Measurements from ENCODE around the gene TRIM41. TPM values are rescaled to one million over a fixed set of nuclear protein-coding genes. Genes with fewer than 3 reads are reported as not detected.

Gene TRIM41
- total and polyA plus RNA-seq, 9 of the 15 experiments (the other 6 are each of a cell fraction or from before 2014, with no cell fraction given) = 1.8 to 47.6 (median 20.9) TPM

DNA sequence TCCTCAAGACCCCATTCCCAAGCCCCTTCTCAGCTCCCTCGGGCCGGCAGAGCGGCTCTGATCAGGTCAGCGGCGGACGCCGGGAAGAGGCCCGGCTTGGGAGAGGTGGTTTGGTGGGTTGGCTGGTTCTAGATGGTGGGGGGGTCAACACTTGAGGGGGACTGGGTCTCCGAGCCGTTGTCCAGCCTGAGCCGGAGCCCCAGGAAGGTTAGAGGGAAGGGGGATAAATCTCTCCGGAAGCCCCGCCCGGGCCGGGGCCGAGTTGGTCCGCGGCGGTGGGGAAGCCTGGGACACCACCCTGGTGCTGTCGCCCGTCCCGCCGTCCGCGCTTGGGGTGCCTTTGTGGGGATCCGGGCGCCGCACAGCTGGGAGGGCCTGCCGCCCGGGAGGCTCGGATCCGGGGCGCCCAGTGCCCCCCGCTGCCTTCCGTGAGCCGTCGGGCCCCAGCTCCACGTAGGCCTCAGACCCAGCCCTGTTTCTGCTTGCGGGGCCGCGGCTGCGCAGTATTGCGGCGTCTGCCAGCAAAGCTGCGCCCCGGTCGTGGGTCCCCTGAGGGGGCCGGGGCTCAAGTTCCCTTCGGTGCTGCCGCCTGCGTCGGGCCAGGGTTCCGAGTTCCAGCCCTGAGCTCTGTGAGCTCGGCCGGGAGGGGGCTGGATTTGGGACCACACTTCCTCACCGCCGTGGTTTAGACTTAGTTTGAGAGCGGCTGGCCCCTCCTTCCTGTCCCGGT lies 38.4 kb downstream of the TRIM41 start (continued):
- TF ChIP-seq, protein P1, sequence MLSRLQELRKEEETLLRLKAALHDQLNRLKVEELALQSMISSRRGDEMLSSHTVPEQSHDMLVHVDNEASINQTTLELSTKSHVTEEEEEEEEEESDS (CRISPR knock-in tag; IDR thresholded peaks at IDR 0.05) = no peak
- no peak for TF ChIP-seq WHSC1 (IDR thresholded peaks at IDR 0.05; ENCODE audit: low read length)
- no peak for TF ChIP-seq COPS2 (conservative IDR thresholded peaks at IDR 0.05)
- TF ChIP-seq KDM4B (IDR thresholded peaks at IDR 0.05; ENCODE audit: borderline replicate concordance in 2 of 2, low read depth in 1 of 2) = 0 out of 4 replicates have a peak, but pooled peaks of 1 of the 2 experiments have one; percentile 29
- TF ChIP-seq ZNF165 (CRISPR knock-in tag; IDR thresholded peaks at IDR 0.05; ENCODE audit: borderline replicate concordance) = no peak
- no peak for TF ChIP-seq SRSF3 (IDR thresholded peaks at IDR 0.05; ENCODE audit: insufficient read depth, low read length)
- TF ChIP-seq RNF2 (IDR thresholded peaks at IDR 0.05) = 0 out of 2 replicates have a peak, but pooled peaks have one; percentile 43
- TF ChIP-seq PML (IDR thresholded peaks at IDR 0.05; ENCODE audit: low read length) = no peak; the same call in 1 of the 2 replicates
- no peak for TF ChIP-seq HSF4 (CRISPR knock-in tag; IDR thresholded peaks at IDR 0.05; ENCODE audit: borderline replicate concordance)

DNA sequence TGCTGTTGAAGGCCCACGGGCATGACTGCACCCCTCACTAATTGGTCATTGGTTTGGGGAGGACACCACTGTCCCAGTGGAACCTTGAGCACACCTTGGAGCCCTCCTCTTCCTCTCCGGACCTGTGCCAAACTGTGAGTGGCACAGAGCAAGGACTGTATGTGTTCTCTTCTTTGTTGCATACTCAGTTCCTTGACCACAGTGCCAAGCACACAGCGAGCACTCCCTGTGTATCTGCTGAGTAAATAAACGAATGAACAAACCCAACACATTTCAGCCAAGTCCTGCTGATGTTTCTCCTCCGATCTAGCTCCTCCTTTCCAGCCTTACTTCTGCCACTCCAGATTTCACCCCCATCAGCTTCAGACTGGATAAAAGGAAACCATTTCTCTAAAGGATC lies 40.6 kb downstream of the TRIM41 start:
- no peak overlapping the region for H3K4me3 ChIP-seq
- peaks cover 27 to 37% of the 10 kb centered on the region in 2 experiments; a peak in 4 of 5 replicates for H3K4me1 ChIP-seq (replicated peaks in 1 of 2; ENCODE audit: control insufficient read depth in 2 of 2, insufficient read depth in 2 of 2, low read length in 2 of 2)
- H2AFZ ChIP-seq (ENCODE audit: low read depth, low read length) = no peak overlapping the region
- H3K27ac ChIP-seq (ENCODE audit: extremely low read depth, low read depth, low read length) = no peak overlapping the region
- no peaks in the 10 kb centered on the region for H3K9me3 ChIP-seq (replicated peaks; ENCODE audit: control insufficient read depth, insufficient read depth, low read depth, low read length)
- intact Hi-C loops (cut with micrococcal nuclease) (loop anchor here (5.0 kb wide), 1 partner anchor 76 kb away; no protein-coding TSS in a partner anchor), in situ Hi-C loops (cut with MboI) (no loop called here)
- peaks cover 41% of the 10 kb centered on the region for H3K79me2 ChIP-seq (ENCODE audit: control insufficient read depth, insufficient read depth, low read length)
- 78% methylated on average over 5 of the region's 5 CpGs for WGBS (ENCODE audit: insufficient coverage, low coverage, missing lambda C conversion rate)
- H4K20me1 ChIP-seq (replicated peaks; ENCODE audit: control insufficient read depth, insufficient read depth, low read length) = peaks cover 19% of the 10 kb centered on the region
- BruUV-seq (replicated peaks) = no TSS peak
- peaks cover 14% of the 10 kb centered on the region; the same call in 2 of the 3 replicates for H3K36me3 ChIP-seq (ENCODE audit: control insufficient read depth, insufficient read depth, low read length)
- peaks cover 3% of the 10 kb centered on the region for H3K9me1 ChIP-seq (ENCODE audit: control insufficient read depth, insufficient read depth, low read length)
- no peak overlapping the region for H3K4me2 ChIP-seq (ENCODE audit: insufficient read depth, low read length)
- H3K27me3 ChIP-seq (ENCODE audit: control insufficient read depth in 2 of 2, insufficient read depth in 2 of 2, low read length in 2 of 2) = no peaks in the 10 kb centered on the region
- DNase-seq (ENCODE audit: extremely low read depth in 1 of 4, low spot score in 3 of 4) (no peak), FAIRE-seq (no peak), ATAC-seq (no peak)
- ChIA-PET CTCF (ENCODE audit: low intra/inter-chr PET ratio) (no interaction called here), POLR2A (interaction anchor here (1.1 kb wide), 1 partner anchor 18 kb away, joined by 3 read pairs; no protein-coding TSS in a partner anchor)
- no peak overlapping the region for H3K9ac ChIP-seq (ENCODE audit: insufficient read depth in 1 of 2, low read depth in 2 of 2, low read length in 2 of 2)
- TF ChIP-seq ZBTB8A (IDR thresholded peaks at IDR 0.05; ENCODE audit: partially characterized antibody) (no peak), GTF2A2 (tag; IDR thresholded peaks at IDR 0.05) (no peak), STAG1 (CRISPR knock-in tag; IDR thresholded peaks at IDR 0.05; ENCODE audit: borderline replicate concordance) (no peak), BACH1 (tag; IDR thresholded peaks at IDR 0.05) (no peak), FUS (optimal IDR thresholded peaks at IDR 0.05; ENCODE audit: low read depth, low read length) (no peak), MAFG (tag; conservative IDR thresholded peaks at IDR 0.05) (no peak), ZNF431 (CRISPR knock-in tag; IDR thresholded peaks at IDR 0.05) (no peak)
- TF ChIP-seq, protein P2, sequence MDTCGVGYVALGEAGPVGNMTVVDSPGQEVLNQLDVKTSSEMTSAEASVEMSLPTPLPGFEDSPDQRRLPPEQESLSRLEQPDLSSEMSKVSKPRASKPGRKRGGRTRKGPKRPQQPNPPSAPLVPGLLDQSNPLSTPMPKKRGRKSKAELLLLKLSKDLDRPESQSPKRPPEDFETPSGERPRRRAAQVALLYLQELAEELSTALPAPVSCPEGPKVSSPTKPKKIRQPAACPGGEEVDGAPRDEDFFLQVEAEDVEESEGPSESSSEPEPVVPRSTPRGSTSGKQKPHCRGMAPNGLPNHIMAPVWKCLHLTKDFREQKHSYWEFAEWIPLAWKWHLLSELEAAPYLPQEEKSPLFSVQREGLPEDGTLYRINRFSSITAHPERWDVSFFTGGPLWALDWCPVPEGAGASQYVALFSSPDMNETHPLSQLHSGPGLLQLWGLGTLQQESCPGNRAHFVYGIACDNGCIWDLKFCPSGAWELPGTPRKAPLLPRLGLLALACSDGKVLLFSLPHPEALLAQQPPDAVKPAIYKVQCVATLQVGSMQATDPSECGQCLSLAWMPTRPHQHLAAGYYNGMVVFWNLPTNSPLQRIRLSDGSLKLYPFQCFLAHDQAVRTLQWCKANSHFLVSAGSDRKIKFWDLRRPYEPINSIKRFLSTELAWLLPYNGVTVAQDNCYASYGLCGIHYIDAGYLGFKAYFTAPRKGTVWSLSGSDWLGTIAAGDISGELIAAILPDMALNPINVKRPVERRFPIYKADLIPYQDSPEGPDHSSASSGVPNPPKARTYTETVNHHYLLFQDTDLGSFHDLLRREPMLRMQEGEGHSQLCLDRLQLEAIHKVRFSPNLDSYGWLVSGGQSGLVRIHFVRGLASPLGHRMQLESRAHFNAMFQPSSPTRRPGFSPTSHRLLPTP (IDR thresholded peaks at IDR 0.05; ENCODE audit: borderline replicate concordance, extremely low read depth, insufficient read length) = no peak
- TF ChIP-seq, protein P3, sequence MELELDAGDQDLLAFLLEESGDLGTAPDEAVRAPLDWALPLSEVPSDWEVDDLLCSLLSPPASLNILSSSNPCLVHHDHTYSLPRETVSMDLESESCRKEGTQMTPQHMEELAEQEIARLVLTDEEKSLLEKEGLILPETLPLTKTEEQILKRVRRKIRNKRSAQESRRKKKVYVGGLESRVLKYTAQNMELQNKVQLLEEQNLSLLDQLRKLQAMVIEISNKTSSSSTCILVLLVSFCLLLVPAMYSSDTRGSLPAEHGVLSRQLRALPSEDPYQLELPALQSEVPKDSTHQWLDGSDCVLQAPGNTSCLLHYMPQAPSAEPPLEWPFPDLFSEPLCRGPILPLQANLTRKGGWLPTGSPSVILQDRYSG (tag; conservative IDR thresholded peaks at IDR 0.05; ENCODE audit: low read depth) = no peak

Data from K562 (cell line).